HG02798 (cell line): ENCODE measurements around the gene CEBPG.

Source experiments
- ATAC-seq: cut with Tn5 transposase; IDR thresholded peaks from one replicate; pipeline ENCODE4 v1.9.1; 2021; ENCODE audit warnings: mild to moderate bottlenecking; ENCODE audit not compliant: unreplicated experiment, poor library complexity

The CEBPG gene

GRCh38 chr19:33377586-33378475 lies 4.3 kb downstream of the CEBPG start:
- no peak for ATAC-seq

- ATAC-seq: no peak
These were observed 5.8 kb downstream of the CEBPG start for GRCh38 chr19:33379151-33379829.

- no peak for ATAC-seq
These were observed 7.6 kb downstream of the CEBPG start for GRCh38 chr19:33381101-33381500.

GRCh38 chr19:33382006-33382405 lies 8.5 kb downstream of the CEBPG start:
- no peak for ATAC-seq

GRCh38 chr19:33382982-33383381 lies 9.5 kb downstream of the CEBPG start:
- no peak for ATAC-seq

GRCh38 chr19:33383720-33384292 lies 10.3 kb downstream of the CEBPG start:
- no peak for ATAC-seq

GRCh38 chr19:33384983-33385382 lies 11.5 kb downstream of the CEBPG start:
- no peak for ATAC-seq

- no peak for ATAC-seq
These were observed 12.4 kb downstream of the CEBPG start for GRCh38 chr19:33385956-33386355.

GRCh38 chr19:33386361-33386858 lies 12.9 kb downstream of the CEBPG start:
- no peak for ATAC-seq

- no peak for ATAC-seq
These were observed 14.1 kb downstream of the CEBPG start for GRCh38 chr19:33387351-33388230.

- no peak for ATAC-seq
These were observed 14.8 kb downstream of the CEBPG start for GRCh38 chr19:33388231-33388724.

- ATAC-seq: no peak
These were observed 15.4 kb downstream of the CEBPG start for GRCh38 chr19:33388725-33389420.

GRCh38 chr19:33389421-33390100 lies 16.1 kb downstream of the CEBPG start:
- no peak for ATAC-seq

GRCh38 chr19:33390101-33390907 lies 16.8 kb downstream of the CEBPG start:
- ATAC-seq: no peak

GRCh38 chr19:33390908-33391630 lies 17.6 kb downstream of the CEBPG start:
- ATAC-seq: no peak

GRCh38 chr19:33391631-33392249 lies 18.2 kb downstream of the CEBPG start:
- no peak for ATAC-seq
